ENCODE data around the gene GNPTG.

GNPTG gene

GRCh38 chr16:1350691-1351090, 1.0 kb upstream of the GNPTG start:
- Histone ChIP-seq H3K36me3 (ENCODE audit: control insufficient read depth, insufficient read depth, low read length) (peaks cover 26% of the 10 kb centered on the region), H3K27me3 (ENCODE audit: control insufficient read depth, insufficient read depth, low read length) (no peaks in the 10 kb centered on the region), H3K4me3 (ENCODE audit: low read depth, low read length) (peak overlapping the region; percentile 92), H3K4me1 (ENCODE audit: control insufficient read depth, insufficient read depth, low read length) (0 out of 2 replicates have a peak, but pooled peaks cover 3% of the 10 kb centered on the region), H3K9me3 (ENCODE audit: control insufficient read depth, insufficient read depth, low read length) (no peaks in the 10 kb centered on the region), H3K27ac (ENCODE audit: low read depth, low read length) (no peak overlapping the region), H3K9ac (ENCODE audit: low read depth, low read length) (no peak overlapping the region)

GRCh38 chr16:1351215-1351581, 533 bp upstream of the GNPTG start:
- Histone ChIP-seq H3K27ac (ENCODE audit: low read depth, low read length) (no peak overlapping the region), H3K27me3 (ENCODE audit: control insufficient read depth, insufficient read depth, low read length) (no peaks in the 10 kb centered on the region), H3K9me3 (ENCODE audit: control insufficient read depth, insufficient read depth, low read length) (no peaks in the 10 kb centered on the region), H3K36me3 (ENCODE audit: control insufficient read depth, insufficient read depth, low read length) (peaks cover 26% of the 10 kb centered on the region), H3K9ac (ENCODE audit: low read depth, low read length) (peak overlapping the region; percentile 81; the same call in 1 of the 2 replicates), H3K4me3 (ENCODE audit: low read depth, low read length) (peak overlapping the region; percentile 92), H3K4me1 (ENCODE audit: control insufficient read depth, insufficient read depth, low read length) (0 out of 2 replicates have a peak, but pooled peaks cover 3% of the 10 kb centered on the region)

GRCh38 chr16:1354815-1355540, 3.2 kb downstream of the GNPTG start:
- Histone ChIP-seq H3K9ac (ENCODE audit: low read depth, low read length) (no peak overlapping the region), H3K4me1 (ENCODE audit: control insufficient read depth, insufficient read depth, low read length) (0 out of 2 replicates have a peak, but pooled peaks cover 3% of the 10 kb centered on the region), H3K4me3 (ENCODE audit: low read depth, low read length) (no peak overlapping the region), H3K36me3 (ENCODE audit: control insufficient read depth, insufficient read depth, low read length) (peaks cover 8% of the 10 kb centered on the region), H3K27ac (ENCODE audit: low read depth, low read length) (no peak overlapping the region), H3K9me3 (ENCODE audit: control insufficient read depth, insufficient read depth, low read length) (no peaks in the 10 kb centered on the region), H3K27me3 (ENCODE audit: control insufficient read depth, insufficient read depth, low read length) (no peaks in the 10 kb centered on the region)

GRCh38 chr16:1355591-1355990, 3.9 kb downstream of the GNPTG start:
- Histone ChIP-seq H3K4me1 (ENCODE audit: control insufficient read depth, insufficient read depth, low read length) (0 out of 2 replicates have a peak, but pooled peaks cover 3% of the 10 kb centered on the region), H3K9me3 (ENCODE audit: control insufficient read depth, insufficient read depth, low read length) (no peaks in the 10 kb centered on the region), H3K27ac (ENCODE audit: low read depth, low read length) (no peak overlapping the region), H3K9ac (ENCODE audit: low read depth, low read length) (no peak overlapping the region; the same call in 1 of the 2 replicates), H3K4me3 (ENCODE audit: low read depth, low read length) (no peak overlapping the region), H3K36me3 (ENCODE audit: control insufficient read depth, insufficient read depth, low read length) (peaks cover 6% of the 10 kb centered on the region; the same call in 1 of the 2 replicates), H3K27me3 (ENCODE audit: control insufficient read depth, insufficient read depth, low read length) (no peaks in the 10 kb centered on the region)

- Histone ChIP-seq H3K4me1 (ENCODE audit: control insufficient read depth, insufficient read depth, low read length) (0 out of 2 replicates have a peak, but pooled peaks cover 3% of the 10 kb centered on the region), H3K36me3 (ENCODE audit: control insufficient read depth, insufficient read depth, low read length) (peaks cover 12% of the 10 kb centered on the region), H3K4me3 (ENCODE audit: low read depth, low read length) (no peak overlapping the region), H3K9ac (ENCODE audit: low read depth, low read length) (no peak overlapping the region), H3K9me3 (ENCODE audit: control insufficient read depth, insufficient read depth, low read length) (no peaks in the 10 kb centered on the region), H3K27me3 (ENCODE audit: control insufficient read depth, insufficient read depth, low read length) (no peaks in the 10 kb centered on the region), H3K27ac (ENCODE audit: low read depth, low read length) (no peak overlapping the region)
Measured at GRCh38 chr16:1356061-1356900, 4.5 kb downstream of the GNPTG start.

GRCh38 chr16:1357906-1358566, 6.3 kb downstream of the GNPTG start:
- Histone ChIP-seq H3K27ac (ENCODE audit: low read depth, low read length) (no peak overlapping the region), H3K4me3 (ENCODE audit: low read depth, low read length) (no peak overlapping the region), H3K9ac (ENCODE audit: low read depth, low read length) (no peak overlapping the region)

GRCh38 chr16:1361685-1362360, 10.1 kb downstream of the GNPTG start:
- no peak overlapping the region for H3K4me3 ChIP-seq (ENCODE audit: low read depth, low read length)
- H3K4me1 ChIP-seq (ENCODE audit: control insufficient read depth, insufficient read depth, low read length): no peaks in the 10 kb centered on the region
- peaks cover 64% of the 10 kb centered on the region for H3K36me3 ChIP-seq (ENCODE audit: control insufficient read depth, insufficient read depth, low read length)
- H3K9me3 ChIP-seq (ENCODE audit: control insufficient read depth, insufficient read depth, low read length): no peaks in the 10 kb centered on the region
- H3K27me3 ChIP-seq (ENCODE audit: control insufficient read depth, insufficient read depth, low read length): no peaks in the 10 kb centered on the region
- no peak overlapping the region for H3K9ac ChIP-seq (ENCODE audit: low read depth, low read length)
- no peak overlapping the region for H3K27ac ChIP-seq (ENCODE audit: low read depth, low read length)

More at GRCh38 chr16:1357906-1358566, 6.3 kb downstream of the GNPTG start:
- Histone ChIP-seq H3K9me3 (ENCODE audit: control insufficient read depth, insufficient read depth, low read length) (no peaks in the 10 kb centered on the region), H3K27me3 (ENCODE audit: control insufficient read depth, insufficient read depth, low read length) (no peaks in the 10 kb centered on the region), H3K36me3 (ENCODE audit: control insufficient read depth, insufficient read depth, low read length) (peaks cover 28% of the 10 kb centered on the region), H3K4me1 (ENCODE audit: control insufficient read depth, insufficient read depth, low read length) (no peaks in the 10 kb centered on the region)

- no peaks in the 10 kb centered on the region for H3K27me3 ChIP-seq (ENCODE audit: control insufficient read depth, insufficient read depth, low read length)
- no peaks in the 10 kb centered on the region for H3K4me1 ChIP-seq (ENCODE audit: control insufficient read depth, insufficient read depth, low read length)
- H3K9ac ChIP-seq (ENCODE audit: low read depth, low read length): no peak overlapping the region
- H3K4me3 ChIP-seq (ENCODE audit: low read depth, low read length): no peak overlapping the region
- H3K36me3 ChIP-seq (ENCODE audit: control insufficient read depth, insufficient read depth, low read length): peaks cover 70% of the 10 kb centered on the region
- H3K27ac ChIP-seq (ENCODE audit: low read depth, low read length): no peak overlapping the region
- no peaks in the 10 kb centered on the region for H3K9me3 ChIP-seq (ENCODE audit: control insufficient read depth, insufficient read depth, low read length)
Measured at GRCh38 chr16:1362807-1363206, 11.1 kb downstream of the GNPTG start.

GRCh38 chr16:1363501-1364041, 11.8 kb downstream of the GNPTG start:
- H3K9ac ChIP-seq (ENCODE audit: low read depth, low read length): no peak overlapping the region
- H3K36me3 ChIP-seq (ENCODE audit: control insufficient read depth, insufficient read depth, low read length): peaks cover 73% of the 10 kb centered on the region
- H3K9me3 ChIP-seq (ENCODE audit: control insufficient read depth, insufficient read depth, low read length): no peaks in the 10 kb centered on the region
- H3K4me1 ChIP-seq (ENCODE audit: control insufficient read depth, insufficient read depth, low read length): no peaks in the 10 kb centered on the region
- H3K27ac ChIP-seq (ENCODE audit: low read depth, low read length): no peak overlapping the region
- no peaks in the 10 kb centered on the region for H3K27me3 ChIP-seq (ENCODE audit: control insufficient read depth, insufficient read depth, low read length)
- no peak overlapping the region for H3K4me3 ChIP-seq (ENCODE audit: low read depth, low read length)

- H3K4me1 ChIP-seq (ENCODE audit: control insufficient read depth, insufficient read depth, low read length): no peaks in the 10 kb centered on the region
- no peak overlapping the region for H3K27ac ChIP-seq (ENCODE audit: low read depth, low read length)
- H3K36me3 ChIP-seq (ENCODE audit: control insufficient read depth, insufficient read depth, low read length): peaks cover 74% of the 10 kb centered on the region
- no peak overlapping the region for H3K4me3 ChIP-seq (ENCODE audit: low read depth, low read length)
- no peak overlapping the region for H3K9ac ChIP-seq (ENCODE audit: low read depth, low read length)
- H3K9me3 ChIP-seq (ENCODE audit: control insufficient read depth, insufficient read depth, low read length): no peaks in the 10 kb centered on the region
- no peaks in the 10 kb centered on the region for H3K27me3 ChIP-seq (ENCODE audit: control insufficient read depth, insufficient read depth, low read length)
Measured at GRCh38 chr16:1364510-1364909, 12.8 kb downstream of the GNPTG start.

All from HUES48 (cell line).